GM18505 (cell line): ENCODE data around the gene TBC1D5.
"Not testable (repeated sequence)": the region's sequence is repeated elsewhere in the genome, so short reads cannot be mapped to it uniquely, and the experiment has no call there.

Experiments used
- ATAC-seq: cut with Tn5 transposase; IDR thresholded peaks from one replicate; pipeline ENCODE4 v1.9.1; 2021; ENCODE audit not compliant: unreplicated experiment
- POLR2A ChIP-seq: IDR thresholded peaks from 4 replicates; pipeline ENCODE4 v1.6.1; 2011; ENCODE audit warnings: borderline replicate concordance; ENCODE audit not compliant: insufficient read depth, insufficient read length; ENCODE audit errors: extremely low read depth

The TBC1D5 gene

GRCh38 chr3:17639765-17640164 is 102.7 kb downstream of the TBC1D5 start:
- TF ChIP-seq POLR2A: no peak
- ATAC-seq: no peak

DNA sequence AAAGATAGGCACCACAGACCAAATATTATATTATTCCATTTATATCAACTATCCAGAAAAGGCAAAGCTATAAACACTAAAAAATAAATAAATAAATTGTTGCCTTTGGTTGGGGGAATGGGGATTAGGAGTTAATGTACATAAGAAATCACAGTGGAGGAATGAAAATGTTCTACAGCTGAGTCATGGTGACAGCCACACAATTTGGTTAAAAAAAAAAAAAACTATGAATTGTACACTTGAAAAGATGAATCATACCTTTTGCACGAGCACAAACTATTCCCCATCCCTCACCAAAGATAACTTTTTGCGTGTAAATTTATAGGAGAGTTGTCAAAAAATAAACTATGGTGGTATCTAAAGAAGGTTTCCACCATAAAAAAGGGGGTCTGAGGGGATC is 103.2 kb downstream of the TBC1D5 start:
- ATAC-seq: no peak
- no peak for TF ChIP-seq POLR2A

DNA sequence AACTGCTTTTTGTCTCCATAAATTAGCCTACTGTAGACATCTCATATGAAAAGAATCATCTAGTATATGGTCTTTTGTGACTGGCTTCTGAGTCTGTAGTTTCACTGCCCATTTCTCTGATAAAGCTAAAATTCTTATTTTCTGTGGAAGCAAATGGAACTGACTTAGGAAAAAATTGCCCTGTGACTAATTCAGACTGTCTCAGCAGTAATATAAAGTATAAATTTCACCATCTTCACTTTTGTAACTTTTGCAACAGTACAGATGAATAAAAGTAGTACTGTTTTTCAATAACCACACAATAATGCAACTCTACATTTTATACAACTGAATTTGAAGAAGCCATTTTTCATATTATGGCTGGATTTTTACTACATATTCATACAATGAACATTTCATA is 104.1 kb downstream of the TBC1D5 start:
- ATAC-seq: no peak
- TF ChIP-seq POLR2A: no peak

DNA sequence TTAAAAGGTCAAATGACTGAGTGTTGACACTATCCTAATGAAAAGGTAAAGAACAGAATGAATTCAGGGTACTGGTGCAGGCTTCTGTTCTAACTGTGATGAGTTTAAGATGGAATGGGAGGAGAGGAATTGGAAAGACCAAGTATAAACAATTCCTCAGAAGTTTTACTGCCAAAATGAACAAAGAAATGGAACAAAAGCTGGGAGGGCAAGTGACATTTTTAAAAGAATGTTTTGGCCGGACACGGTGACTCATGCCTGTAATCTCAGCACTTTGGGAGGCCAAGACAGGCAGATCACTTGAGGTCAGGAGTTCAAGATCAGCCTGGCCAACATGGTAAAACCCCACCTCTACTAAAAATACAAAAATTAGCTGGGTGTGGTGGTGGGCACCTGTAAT is 106.8 kb downstream of the TBC1D5 start:
- not testable (repeated sequence) for ATAC-seq

DNA sequence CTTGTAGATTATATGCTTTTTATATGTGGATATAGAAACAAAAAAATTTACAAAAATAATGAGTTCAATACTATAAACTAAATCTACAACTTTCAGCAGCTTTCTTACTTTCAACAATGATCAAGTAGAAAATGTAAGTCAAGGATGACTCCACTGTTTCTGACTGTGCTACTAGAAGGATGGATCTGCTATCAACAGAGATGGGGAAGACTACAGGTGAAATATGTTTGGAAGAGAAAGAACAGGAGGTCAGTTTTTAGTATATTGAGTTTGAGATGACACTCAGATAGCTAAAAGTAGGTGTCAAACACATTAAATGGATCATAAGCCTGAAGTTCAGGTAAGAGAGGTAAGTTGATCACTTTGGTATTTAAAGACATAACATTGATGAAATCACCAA is 107.5 kb downstream of the TBC1D5 start:
- TF ChIP-seq POLR2A: no peak
- no peak for ATAC-seq

DNA sequence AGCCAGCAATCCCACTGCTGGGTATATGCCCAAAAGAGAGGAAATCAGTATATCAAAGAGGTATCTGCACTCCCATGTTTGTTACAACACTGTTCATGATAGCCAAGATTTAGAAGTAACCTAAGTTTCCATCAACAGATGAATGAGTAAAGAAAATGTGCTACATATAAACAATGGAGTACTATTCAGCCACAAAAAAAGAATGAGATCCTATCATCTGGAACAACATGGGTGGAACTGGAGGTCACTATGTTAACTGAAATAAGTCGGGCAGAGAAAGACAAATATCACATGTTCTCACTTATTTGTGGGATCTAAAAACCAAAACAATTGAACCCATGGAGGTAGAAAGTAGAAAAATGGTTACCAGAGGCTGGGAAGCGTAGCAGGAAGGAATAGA is 108.2 kb downstream of the TBC1D5 start:
- no peak for ATAC-seq
- TF ChIP-seq POLR2A: no peak

DNA sequence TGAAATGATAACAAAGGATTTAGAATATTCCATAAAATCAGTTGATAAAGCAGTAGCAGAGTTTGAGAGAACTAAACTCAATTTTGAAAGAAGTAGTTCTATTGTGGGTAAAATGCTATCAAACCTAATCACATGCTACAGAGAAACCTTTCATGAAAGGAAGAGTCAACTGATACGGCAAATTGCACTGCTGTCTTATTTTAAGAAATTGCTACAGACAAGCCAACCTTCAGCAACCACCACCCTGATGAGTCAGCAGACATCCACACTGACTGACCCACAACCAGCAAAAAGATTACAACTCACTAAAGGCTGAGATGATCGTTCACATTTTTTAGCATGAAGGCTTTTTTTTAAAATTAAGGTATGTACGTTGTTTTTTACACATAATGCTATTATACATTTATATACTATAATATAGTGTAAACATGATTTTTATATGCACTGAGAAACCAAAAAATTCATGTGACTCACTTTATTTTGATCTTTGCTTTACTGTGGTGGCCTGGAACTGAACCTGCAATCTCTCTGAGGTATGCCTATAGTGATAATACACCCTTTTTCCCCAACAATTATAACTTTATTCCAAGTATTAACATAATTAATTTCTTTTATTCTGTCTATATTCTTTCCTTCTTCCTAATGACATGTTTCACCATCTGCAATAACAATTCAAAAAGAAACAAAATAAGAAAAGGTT is 109.9 kb downstream of the TBC1D5 start:
- no peak for TF ChIP-seq POLR2A
- no peak for ATAC-seq

GRCh38 chr3:17631609-17632008 is 110.8 kb downstream of the TBC1D5 start:
- no peak for TF ChIP-seq POLR2A

DNA sequence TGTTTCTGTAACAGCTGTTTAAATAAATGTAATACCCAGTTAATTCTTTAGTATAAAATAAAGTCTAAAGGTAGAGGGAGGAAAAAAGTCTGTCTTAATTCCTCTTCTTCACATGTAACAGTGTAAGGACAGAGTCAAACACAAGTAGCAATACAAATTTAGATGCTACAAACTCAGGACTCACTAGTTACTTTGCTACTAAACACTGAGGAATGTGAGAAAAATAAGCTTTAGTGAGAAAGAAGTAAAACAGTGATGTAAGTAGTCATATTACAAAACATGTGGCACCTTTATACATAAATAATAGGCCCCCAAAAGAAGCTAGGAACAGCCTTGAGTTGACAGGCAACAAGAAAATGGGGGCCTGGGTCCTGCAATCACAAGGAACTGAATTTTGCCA is 113.0 kb downstream of the TBC1D5 start:
- no peak for TF ChIP-seq POLR2A
- no peak for ATAC-seq

More at GRCh38 chr3:17631609-17632008, 110.8 kb downstream of the TBC1D5 start:
- ATAC-seq: no peak

GRCh38 chr3:17626395-17626794 is 116.0 kb downstream of the TBC1D5 start:
- no peak for ATAC-seq
- TF ChIP-seq POLR2A: no peak

DNA sequence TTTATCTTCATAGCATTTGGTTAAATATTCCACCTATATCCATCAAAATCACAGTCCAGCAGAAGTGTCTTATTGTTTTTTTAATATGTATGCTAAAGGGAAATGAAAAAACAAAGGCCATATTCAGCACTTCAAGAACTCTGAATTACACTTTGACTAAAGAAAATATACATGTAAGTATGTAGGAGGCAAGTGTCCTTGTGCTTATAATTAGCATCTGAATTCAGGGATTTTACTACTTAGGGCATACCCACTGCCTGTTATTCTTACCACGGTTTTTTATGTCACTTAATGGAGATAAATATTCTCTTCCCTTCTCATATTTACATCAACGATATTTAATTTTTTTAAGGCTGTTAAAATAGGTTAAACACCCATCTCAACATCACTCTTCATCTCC is 117.3 kb downstream of the TBC1D5 start:
- ATAC-seq: no peak
- no peak for TF ChIP-seq POLR2A

GRCh38 chr3:17623464-17623863 is 119.0 kb downstream of the TBC1D5 start:
- no peak for ATAC-seq
- TF ChIP-seq POLR2A: no peak

DNA sequence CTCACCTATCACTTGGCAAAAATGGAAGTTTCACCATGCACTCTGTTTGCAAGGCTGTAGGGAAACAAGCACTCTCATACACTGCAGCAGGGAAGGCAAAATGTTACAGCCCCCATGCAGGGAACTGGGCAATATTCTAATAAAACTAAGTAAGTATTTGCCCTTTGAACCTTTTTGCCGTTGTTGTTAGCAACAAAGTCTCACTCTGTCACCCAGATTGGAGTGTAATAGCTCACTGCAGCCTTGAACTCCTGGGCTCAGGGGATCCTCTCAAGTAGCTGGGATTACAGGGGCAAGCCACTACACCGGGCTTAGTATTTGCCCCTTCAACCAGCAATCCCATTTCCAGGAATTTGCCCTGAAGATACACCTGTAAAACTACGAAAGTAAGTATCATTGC is 122.5 kb downstream of the TBC1D5 start:
- no peak for TF ChIP-seq POLR2A
- no peak for ATAC-seq

DNA sequence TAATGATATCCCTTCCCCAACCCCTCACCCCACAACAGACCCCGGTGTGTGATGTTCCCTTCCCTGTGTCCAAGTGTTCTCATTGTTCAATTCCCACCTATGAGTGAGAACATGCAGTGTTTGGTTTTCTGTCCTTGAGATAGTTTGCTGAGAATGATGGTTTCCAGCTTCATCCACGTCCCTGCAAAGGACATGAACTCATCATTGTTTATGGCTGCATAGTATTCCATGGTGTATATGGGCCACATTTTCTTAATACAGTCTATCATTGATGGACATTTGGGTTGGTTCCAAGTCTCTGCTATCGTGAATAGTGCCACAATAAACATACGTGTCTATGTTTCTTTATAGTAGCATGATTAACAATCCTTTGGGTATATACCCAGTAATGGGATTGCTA is 129.4 kb downstream of the TBC1D5 start:
- ATAC-seq: not testable (repeated sequence)

DNA sequence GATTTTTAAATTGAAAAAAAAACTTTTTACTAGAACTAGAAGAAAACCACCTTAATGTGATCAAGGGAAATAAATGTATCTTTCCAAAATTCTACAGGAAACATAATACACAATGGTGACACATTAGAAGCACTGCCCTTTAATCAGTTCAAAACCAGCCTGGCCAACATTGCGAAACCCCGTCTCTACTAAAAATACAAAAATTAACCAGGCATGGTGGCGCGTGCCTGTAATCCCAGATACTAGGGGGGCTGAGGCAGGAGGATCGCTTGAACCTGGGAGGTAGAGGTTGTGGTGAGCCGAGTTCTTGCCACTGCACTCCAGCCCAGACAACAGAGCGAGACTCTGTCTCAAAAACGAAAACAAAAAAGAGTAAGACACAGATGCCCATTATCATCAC is 134.5 kb downstream of the TBC1D5 start:
- no peak for ATAC-seq
- no peak for TF ChIP-seq POLR2A
